Glomerular endothelial cell (primary cell): ENCODE measurements around the gene ABCB11. TPM values are rescaled to one million over a fixed set of nuclear protein-coding genes. Genes with fewer than 3 reads are reported as not detected.

ENCODE experiments used
- DNase-seq: peaks from one replicate; pipeline ENCODE4 v3.0.0-alpha.2; 2011; ENCODE audit warnings: low read depth, low spot score; ENCODE audit errors: extremely low read depth
- total RNA-seq: library from RNA; depleted of rRNA; stranded (reverse); fragments of >200 nt; gene quantifications from 2 replicates; pipeline ENCODE4 v1.2.3, GENCODE V29; 2015

Gene ABCB11
- total RNA-seq, 1 donor from 2014 or later = 0.18 TPM

DNA sequence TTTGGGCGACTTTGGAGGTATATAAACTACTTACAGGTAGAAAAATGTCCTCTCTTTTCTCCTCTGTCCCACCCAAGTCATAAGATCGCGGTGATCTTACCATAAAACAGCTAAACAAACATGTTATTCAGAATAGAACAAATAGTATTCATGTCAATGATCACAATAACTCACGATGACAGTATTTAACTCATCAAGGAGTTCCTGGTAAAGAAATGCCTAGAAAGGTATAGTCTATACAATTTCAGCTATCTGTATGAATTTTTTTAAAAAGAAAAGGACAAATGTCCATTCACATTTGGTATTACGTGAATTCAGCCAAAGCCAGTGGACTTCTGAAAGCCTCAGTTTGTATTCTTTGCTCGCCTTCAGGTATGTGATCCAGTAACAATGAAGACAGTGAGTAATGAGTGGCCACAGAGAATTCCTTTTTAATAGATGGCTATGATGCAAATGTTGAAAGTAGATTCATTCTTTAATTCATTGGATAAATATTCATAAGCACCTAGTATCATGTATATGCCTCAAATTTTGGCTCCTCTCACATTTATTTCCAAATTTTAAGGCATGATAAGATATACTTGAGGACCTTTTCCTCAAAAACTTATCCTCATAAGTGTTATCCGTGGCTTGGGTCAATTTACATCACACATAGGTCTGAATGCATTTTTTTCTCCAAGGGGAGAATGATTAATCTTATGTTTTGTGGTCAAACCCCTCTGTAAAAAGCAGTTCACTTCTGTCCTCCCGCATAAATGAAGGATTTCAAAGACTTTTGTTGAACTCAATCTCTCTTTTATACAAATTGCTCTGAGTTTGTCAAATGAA is 20.3 kb downstream of the ABCB11 start:
- DNase-seq = no peak

DNA sequence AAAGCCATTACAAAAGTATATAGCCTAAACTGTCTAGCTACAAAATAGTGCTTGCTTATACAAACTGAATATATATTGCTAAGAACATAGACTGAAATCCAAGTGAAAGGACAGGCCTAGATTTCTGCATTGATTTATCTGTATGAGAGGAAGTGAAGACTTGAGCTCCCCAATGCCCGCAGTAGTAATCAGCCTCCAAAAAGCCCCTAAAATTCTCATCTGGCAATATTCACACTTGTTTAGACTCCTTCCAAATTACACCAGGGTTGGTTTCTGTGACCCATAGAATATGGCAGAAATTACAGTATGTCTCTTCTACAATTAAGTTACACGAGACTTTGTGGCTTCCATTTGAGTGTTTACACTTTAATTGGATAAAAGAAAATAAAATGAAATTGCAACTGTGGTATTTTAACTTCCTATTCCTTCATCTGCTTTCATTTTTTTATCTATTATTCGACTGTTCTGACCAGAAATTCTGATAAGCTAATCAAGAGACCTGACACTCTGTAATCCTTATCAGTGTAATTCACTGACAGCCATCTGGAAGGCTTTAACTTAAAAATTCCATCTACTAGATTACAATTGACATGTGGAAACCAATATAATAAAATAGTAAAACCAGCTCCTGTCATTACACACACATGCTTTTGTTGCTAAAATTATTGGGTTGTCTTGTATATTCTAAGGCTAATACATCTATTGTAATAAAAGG is 21.1 kb downstream of the ABCB11 start:
- no peak for DNase-seq

DNA sequence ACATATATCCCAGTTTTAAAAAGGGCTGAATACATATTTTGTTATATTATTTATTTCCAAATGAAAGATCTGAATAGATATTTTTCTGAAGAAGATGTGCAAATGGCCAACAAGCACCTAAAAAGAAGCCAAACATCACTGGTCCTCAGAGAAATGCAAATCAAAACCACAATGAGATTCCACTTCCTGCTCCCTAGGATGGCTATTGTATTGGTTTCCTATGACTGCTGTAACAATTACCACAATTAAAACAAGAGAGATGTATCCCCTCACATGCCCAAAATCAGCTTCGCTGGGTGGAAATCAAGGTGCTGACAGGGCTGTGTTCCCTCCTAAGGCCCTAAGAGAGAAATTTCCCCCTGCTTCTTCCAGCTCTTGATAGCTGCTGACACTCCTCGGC is 23.2 kb downstream of the ABCB11 start:
- no peak for DNase-seq

DNA sequence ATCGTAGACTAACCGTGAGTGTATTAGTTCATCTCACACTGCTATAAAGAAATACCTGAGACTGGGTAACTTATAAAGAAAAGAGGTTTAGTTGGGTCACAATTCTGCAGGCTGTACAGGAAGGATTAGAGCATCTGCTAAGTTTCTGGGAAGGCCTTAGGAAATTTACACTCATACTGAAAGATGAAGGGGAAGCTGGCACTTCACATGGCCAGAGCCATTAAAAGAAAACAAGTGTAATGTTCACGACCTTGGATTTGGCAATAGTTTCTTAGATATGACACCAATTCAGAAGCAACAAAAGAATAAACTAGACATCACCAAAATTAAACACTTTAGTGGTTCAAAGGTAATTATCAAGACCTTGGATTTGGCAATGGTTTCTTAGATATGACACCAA is 23.8 kb downstream of the ABCB11 start:
- no peak for DNase-seq

DNA sequence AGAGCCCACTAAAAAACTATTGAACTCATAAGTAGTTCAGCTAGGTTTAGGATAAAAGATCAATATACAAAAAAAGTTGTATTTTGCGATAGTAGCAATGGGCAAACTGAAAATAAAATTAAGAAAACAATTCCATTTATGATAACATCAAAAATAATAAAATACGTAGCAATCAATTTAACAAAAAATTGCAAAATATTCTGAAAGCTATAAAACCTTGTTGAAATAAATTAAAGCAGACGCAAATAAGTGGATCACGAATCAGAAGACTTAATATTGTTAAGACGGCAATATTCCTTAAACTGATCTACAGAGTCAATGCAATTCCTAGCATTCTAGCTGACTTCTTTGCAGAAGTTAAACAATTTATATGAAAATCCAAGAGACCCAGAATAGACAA is 24.5 kb downstream of the ABCB11 start:
- no peak for DNase-seq

DNA sequence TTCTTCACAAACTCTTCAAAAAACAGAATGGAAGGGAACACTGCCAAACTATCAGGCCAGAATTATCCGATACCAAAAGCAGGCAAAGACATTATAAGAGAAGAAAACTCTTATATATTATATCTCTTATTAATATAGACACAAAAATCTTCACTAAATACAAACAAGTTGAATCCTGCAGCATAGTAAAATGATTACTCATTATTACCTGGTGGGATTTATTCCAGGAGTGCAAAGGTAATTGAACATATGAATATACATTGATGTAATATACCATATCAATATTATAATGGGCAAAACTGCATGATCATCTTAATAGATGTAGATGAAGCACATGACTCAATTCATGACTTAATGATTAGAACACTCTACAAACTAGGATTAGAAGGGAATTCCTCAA is 25.1 kb downstream of the ABCB11 start:
- DNase-seq = no peak

DNA sequence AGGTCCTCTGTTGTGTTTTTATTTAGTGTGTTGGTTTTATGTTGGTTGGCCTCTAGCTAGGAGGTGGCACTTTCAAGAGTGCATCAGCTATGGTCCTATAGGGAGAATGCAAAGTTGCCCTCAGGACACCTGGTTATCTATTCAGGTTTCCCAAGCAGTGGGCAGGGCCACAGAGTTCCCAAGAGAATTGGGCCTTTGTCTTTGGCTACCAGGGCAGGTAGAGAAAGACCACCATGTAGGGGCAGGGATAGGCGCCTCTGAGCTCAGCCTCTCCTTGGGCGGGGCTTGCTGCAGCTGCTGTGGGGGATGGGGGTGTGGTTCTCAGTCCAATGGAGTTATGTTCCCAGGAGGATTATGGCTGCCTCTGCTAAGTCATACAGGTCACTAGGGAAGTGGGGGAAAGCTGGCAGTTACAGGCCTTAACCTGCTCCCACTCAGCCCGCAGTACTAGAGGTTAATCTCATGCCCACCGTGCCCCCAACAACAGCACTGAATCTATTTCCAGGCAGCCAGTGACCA is 26.0 kb downstream of the ABCB11 start:
- DNase-seq = no peak

DNA sequence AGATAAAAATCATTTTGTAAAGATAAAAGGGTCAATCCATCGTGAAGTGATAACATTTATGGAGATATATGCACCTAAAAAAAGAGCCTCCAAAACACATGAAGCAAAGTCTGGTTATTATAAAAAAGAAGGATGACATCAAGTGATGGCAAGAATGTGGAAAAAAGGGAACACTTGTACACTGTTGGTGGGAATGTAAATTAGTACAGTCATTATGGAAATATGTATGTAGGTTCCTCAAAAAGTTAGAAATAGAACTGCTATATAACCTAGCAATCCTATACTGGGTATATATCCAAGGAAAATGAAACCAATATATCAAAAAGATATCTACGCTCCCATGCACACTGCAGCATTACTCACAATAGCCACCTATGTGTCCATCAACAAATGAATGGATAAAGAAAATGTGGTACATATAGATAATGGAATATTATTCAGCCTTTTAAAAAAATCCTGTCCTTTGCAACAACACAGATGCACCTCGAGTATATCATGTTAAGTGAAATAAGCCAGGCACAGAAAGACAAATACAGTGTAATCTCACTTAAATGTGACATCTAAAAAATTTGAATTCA is 28.9 kb downstream of the ABCB11 start:
- DNase-seq = no peak

DNA sequence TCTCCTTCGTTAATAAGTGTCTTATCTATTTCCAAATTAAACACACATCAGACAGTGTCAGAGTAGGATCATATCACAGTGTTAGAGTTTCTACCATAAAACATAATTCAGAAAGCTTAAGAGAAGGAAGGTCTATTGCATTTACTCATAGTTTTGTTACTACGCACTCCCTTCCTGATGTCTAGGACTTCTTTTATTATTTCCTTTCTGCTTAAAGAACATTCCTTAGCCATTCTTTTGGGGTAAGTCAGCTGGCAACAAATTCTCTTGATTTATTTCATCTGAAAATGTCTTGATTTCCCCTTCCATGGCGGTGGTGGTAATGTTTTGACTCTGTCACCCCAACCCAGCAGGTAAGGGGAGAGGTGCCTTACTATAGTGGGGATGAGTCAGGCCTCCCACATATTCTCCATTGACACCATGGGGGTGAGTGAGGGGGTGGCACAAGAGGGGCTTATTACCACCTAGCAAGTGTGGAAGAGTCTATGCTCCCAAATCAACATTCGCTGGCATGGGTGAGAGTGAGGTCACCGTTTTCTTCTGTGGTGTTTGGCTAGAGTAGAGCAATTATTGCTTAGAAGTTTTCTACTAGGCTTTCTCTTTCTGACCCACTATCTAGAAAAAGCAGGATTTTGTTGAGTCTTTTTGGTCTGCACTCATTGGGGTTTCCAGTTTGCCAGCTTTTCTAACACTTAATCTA is 29.9 kb downstream of the ABCB11 start:
- DNase-seq = no peak

DNA sequence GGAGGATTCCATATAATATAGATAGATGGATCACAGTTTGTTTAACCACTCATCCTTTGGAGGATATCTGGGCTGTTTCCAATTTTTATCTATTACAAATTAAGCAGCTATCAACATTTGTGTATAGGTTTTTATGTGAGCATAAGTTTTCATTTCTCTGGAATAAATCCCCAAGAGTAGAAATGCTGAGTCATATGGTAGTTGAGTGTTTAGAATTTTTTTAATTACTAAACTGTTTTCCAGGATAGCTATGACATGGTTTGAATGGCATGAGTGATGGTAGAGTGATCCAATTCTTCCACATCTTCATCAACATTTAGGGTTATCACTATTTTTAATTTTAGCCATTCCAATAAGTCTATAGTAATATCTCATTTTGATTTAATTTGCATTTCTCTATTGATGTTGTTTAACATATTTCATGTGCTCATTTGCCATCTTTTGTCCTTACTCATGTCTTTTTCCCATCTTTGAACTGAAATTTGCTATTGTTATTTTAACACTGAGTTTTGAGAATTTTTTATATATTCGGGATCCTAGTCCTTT is 31.4 kb downstream of the ABCB11 start:
- no peak for DNase-seq

DNA sequence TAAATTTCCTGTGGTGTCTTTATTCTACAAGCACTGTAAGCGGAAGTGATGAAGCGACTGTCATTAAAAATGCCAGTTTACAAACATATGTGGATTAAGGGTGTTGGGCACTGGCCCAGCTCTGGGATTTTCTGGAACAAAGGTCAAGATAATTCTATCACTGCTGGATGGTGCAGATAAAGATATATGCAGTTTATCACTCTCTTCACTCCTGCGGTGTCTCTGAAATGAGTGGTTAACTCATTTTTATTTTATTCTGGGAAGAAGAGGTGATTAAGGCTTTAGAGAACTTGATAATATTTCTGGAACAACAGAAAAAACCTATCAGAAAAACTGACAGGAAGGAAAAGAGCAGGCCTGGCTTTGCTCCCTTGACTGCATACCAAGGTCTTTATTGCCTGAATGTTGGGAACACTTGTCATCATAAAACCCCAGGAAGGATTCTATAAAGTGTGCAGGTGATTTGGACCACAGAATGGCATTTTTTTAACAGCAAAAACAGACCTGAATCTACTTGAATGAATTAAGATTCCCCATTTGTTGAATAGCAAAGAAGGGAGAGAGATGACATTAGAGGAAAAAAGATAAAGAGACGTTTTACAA is 32.4 kb downstream of the ABCB11 start:
- DNase-seq = no peak

DNA sequence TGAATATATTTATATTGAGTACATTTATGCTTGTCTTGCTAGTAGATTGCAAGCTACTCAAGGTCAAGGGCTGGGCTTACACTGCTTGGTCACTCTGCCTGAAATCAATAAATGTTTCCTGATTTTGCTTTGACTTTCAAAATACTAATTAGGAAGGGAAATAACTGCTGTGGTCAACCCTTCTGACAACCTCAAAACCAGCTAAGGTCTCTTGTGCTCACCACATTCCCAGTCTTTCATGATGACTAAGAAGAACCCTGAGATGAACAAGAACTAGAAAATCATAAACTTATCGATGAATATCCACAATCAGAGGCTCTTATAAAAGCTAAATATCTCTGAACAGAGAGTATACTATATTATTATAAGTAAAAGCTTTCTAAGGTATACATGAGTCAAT is 33.3 kb downstream of the ABCB11 start:
- no peak for DNase-seq

DNA sequence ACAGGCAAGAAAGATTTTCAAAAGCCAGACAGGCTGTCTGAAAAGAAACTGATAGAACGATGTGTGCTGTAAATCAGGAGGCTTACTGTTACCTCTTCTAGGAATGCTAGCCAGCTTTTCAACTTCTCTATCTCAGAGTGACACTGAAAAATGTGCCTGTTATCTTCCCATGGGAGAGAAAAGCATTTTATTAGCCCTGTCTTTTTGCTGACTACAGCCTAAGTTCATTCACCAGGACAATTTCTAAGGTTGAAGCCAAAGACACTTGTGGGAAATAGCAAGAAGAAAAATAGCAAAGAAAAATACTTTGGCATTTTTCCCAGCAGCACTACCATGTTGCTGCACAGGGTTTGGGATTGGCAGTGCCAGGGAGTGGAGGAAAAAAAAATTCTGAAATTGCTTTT is 34.0 kb downstream of the ABCB11 start:
- no peak for DNase-seq

DNA sequence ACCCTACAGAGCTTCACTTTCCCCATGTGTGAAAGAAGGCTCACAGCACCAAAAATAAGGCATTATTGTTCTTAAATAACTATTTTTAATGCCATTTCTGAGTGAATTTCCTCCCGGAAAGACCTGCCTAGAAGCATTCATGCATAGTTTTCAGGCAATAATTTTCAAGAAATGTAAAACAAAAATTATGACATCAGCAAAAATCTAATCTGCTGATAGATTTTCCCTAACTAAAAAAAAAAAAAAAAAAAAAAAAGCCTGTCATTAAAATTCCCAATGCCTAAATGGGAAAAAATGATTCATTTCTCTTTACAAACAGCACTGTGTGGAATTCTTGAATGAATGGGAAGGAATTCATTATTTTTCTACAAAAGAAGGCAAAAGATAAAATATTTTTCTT is 35.4 kb downstream of the ABCB11 start:
- DNase-seq = no peak

DNA sequence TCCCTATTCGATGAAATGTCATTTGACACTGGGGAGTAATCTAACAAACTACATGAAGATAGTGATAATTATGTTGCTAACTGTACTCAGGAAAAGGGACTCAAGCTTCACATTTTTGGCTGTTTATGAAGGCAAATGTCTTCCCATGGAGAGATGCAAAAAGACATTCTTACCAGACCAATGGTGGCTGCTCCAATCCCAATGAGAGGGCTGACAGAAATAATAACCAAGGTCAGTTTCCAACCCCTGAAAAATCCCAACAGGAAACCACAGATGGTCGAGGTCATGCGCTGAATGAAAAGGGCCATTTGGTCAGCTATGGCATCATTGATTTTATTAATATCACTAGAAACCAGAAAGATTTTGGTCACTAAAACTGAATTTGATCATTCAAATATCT is 37.6 kb downstream of the ABCB11 start:
- DNase-seq = no peak

DNA sequence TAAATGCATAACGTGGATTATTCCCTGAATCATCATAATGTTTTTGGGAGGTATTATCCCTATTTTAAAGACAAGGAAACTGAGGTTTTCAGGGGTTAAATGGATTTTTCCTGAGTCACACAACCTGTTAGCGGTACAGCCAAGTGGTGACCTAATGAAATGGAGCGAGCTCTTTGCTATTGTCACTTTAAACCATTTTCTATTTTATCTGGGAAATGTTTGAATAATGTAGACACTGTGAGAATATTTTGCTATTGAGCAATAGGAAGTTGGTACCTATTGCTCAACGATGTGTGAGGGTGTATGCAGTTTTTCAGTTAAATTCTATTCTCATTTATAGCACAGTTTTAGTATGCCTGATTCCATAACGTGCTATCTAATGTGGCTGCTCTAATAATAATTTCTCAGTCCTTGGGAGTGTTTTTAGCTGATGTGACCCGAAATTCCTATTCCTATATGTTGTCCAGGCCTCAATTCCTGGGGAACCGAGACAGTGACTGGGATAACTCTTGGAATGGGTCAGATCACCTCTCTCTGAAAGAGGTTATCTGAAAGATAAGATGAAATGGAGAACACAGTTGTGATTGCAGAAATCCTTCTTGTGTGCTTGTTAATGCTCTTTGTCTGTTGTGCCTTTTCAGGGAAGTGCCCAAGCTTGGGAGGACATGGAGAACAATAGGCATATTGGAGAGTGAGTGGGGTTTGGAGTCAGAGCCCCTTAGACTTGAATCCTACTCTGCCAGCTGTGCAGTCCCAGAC is 38.4 kb downstream of the ABCB11 start:
- DNase-seq = no peak

DNA sequence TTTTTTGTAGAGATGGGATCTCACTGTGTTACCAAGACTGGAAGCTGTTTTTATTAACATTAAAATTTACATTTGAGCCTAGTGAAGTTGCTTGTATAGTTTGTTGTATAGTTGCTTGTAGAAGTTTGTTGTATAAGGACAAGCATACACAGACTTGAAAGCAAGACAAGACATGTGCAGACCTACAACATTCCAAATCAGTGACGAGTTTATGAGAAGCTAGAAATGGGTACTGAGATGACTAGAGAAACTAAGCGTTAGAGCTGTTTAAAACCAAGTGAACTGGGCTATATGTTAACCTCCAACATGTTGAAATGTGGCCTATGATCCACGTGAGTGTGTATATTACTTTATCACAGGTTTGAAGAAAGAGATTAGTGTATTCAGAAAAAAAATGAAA is 39.1 kb downstream of the ABCB11 start:
- DNase-seq = no peak

DNA sequence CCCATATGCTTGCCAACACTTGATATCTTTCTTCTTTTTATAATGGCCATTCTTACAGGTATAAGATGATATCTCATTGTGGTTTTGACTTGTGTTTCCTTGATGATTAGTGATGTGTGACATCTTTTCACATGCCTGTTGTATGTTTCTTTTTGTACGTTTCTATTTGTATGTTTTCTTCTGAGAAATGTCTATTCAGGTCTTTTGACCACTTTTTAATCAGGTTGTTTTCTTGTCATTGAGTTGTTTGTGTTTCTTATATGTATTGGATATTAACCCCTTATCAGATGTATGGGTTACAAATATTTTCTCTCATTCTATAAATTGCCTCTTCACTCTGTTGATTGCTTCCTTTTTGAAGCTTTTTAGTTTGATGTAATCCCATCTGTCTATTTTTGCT is 42.4 kb downstream of the ABCB11 start:
- no peak for DNase-seq

DNA sequence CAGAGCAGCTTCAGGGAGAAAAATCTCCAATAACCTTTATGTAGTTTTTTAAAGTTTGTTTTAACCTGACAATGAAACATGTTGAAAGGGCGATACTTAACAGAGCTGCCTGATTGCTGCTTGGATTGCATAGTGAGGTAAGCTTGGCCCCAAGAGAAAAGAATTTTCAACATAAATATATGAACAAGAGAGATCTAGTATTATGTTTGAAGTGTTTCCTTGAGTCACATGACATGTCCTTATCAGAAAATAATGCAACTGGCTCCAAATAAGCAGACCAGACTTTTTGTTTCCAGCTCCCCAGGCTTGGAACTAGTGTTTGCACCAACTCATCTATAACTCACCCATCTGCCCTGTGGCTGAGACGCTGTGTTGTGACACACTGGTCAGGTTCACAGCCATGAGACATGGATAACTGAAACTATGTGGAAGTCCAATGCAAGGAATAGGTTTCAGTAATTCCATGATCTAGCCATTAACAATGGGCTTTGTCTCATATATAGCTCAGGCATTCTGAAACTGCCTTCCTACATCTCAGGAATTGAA is 44.7 kb downstream of the ABCB11 start:
- DNase-seq = no peak
